Muscle of arm (tissue), 12 donors: ENCODE measurements around the gene IPO5. TPM values are rescaled to one million over a fixed set of nuclear protein-coding genes. Genes with fewer than 3 reads are reported as not detected.
"Not testable (repeated sequence)": the region's sequence is repeated elsewhere in the genome, so short reads cannot be mapped to it uniquely, and the experiment has no call there.

Source experiments
- DNase-seq: peaks from one replicate; pipeline ENCODE4 v3.0.0-alpha.2; 2013
- polyA plus RNA-seq, 12 donors: library from polyadenylated mRNA; unstranded; fragments of 120-200 nt; gene quantifications; one replicate each; pipeline ENCODE4 v1.2.1, GENCODE V29; 2013; ENCODE audit not compliant: insufficient read length in 12 of 12

Gene IPO5
- polyA plus RNA-seq, 12 donors = 92.0 to 216 (median 189) TPM; not detected in 1

- DNase-seq = no peak
Observed at GRCh38 chr13:97945792-97946419, 7.6 kb upstream of the IPO5 start.

GRCh38 chr13:97946951-97947588, 6.4 kb upstream of the IPO5 start:
- DNase-seq = no peak

DNA sequence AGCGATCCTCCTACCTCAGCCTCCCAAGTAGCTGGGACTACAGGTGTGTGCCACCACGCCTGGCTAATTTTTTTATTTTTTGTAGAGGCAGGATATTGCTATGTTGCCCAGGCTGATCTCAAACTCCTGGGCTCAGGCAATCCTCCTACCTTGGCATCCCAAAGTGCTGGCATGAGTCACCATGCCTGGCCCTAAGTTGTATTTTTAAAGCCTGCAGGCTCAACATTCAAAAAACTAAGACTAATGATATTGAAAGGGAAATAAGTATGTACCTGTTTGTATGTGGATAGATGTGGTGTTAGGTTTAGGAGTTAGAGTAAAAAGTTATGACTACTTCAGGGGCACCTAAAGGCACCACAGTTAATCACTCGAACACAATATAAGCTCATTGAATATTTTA, 5.4 kb upstream of the IPO5 start:
- DNase-seq = no peak

- not testable (repeated sequence) for DNase-seq
Observed at GRCh38 chr13:97949316-97949715, 4.2 kb upstream of the IPO5 start.

DNA sequence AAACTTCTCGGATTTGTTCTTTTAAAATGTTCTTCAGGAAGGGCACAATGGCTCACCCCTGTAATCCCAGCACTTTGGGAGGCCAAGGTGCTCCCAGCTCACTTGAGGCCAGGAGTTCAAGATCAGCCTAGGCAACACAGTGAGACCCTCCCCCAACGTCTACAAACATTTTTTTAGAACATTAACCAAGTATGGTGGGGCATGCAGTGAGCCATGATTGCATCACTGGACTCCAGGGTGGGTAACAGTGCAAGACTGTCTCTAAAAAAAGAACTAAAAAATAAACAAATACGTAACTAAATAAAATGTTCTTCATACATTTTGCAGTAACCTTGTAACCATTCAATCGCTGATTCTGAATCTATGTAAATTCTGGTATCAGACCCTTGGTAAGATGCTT, 2.1 kb upstream of the IPO5 start:
- no peak for DNase-seq

- not testable (repeated sequence) for DNase-seq
Observed at GRCh38 chr13:97952831-97953230, 644 bp upstream of the IPO5 start.

DNA sequence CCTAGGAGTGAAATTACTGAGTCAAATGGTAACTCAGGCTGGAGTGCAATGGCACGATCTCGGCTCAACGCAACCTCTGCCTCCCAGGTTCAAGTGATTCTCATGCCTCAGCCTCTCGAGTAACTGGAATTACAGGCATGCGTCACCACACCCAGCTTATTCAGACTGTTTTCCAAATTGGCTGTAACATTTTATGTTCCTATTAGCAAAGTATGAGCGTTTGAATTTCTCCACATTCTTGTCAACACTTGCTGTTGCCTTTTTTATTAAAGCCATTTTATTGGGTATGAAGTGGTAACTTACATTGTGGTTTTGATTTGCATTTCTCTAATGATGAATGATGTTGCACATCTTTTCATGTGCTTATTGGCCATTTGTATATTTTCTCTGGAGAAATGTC, 7.9 kb downstream of the IPO5 start:
- DNase-seq = no peak

DNA sequence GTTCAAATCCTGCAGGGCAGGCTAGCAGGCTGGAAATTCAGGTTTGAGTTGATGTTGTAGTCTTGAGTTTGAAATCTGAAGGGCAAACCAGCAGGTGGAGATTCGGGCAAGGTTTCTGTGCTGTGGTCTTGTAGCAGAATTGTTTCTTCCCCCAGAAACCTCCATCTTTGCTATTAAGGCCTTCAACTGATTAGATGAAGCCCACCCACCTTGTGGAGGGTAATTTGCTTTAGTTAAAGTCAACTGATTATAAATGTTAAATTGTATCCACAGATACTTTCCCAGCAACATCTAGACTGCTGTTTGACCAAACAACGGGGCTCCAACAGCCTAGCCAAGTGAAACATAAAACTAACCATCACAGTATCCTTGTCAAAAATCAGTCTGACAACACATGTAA, 9.4 kb downstream of the IPO5 start:
- no peak for DNase-seq

DNA sequence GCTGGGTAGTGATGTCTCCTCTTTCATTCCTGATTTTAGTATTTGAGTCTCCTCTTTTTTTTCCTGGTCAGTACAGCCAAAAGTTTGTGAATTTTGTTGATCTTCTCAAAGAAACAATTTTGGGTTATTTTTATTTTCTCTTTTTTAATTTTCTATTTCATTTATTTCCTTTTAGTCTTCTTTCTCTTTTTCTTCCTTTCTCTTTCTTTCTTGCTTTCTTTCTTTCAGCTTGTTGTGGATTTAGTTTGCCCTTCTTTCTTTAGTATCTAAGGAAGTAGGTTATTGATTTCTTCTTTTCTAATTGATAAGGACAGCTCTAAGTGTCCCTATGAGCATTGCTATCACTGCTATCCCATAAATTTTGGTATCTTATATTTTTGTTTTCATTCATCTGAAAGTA, 13.8 kb downstream of the IPO5 start:
- no peak for DNase-seq

GRCh38 chr13:97967948-97968347, 14.5 kb downstream of the IPO5 start:
- DNase-seq = no peak

GRCh38 chr13:97971519-97971918, 18.0 kb downstream of the IPO5 start:
- no peak for DNase-seq

DNA sequence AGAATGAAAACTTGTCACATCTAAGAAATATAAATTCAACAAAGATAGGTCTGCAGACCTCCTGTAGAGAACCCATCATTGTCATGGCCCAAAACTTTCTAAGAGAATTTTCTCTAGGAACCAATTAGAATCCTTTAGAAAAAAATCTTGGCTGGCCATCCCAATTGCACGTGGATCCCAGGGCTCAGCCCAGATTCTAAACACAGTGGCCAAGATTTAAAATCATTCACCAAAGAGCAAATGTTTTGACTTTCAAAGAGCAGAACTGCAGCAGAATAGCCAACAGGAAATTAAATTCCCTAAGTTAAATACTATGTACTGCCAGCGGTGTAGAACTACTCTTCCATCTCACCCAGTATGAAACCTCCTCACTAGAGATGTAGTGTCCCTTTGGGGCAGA, 21.3 kb downstream of the IPO5 start:
- peak; percentile 7 for DNase-seq

- DNase-seq = no peak
Observed at GRCh38 chr13:97975280-97975847, 21.9 kb downstream of the IPO5 start.

DNA sequence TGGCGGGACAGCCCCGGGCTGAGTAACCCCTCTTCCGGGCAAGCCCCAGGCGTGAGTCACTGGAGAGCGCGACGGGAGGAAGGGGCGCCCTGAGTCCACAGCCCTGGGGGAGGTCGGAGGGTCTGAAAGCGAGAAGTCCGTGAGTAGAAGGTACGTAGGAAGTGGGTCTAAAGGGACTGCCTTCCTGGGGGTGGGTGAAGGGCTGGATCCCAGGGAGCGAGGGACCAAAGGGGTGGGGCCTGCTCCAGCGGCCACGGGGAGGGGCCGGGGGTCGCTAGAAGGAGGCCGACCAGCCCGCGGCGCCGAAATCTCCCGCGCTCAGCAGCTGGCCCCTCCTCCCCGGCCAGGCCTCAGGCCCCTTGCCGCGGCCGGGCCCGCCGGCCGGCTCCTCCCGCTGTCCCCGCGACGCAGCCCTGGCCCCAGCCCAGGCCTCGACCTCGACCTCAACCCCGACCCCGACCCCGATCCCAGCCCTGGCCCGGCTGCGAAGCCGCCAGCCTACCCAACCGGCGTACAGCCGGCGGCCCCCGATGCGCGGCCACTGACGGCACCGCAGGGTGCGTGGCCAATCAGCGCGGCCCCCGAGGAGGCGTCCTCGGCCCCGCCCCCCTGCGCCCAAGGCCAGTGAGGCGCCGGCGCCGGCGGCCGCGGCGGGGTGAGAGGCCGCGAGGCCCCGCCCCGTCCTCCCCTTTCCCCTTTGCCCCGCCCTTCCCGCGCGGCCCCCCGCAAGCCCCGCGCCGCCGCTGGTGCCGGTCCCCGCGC, 22.6 kb downstream of the IPO5 start:
- DNase-seq = peak; percentile 86

DNA sequence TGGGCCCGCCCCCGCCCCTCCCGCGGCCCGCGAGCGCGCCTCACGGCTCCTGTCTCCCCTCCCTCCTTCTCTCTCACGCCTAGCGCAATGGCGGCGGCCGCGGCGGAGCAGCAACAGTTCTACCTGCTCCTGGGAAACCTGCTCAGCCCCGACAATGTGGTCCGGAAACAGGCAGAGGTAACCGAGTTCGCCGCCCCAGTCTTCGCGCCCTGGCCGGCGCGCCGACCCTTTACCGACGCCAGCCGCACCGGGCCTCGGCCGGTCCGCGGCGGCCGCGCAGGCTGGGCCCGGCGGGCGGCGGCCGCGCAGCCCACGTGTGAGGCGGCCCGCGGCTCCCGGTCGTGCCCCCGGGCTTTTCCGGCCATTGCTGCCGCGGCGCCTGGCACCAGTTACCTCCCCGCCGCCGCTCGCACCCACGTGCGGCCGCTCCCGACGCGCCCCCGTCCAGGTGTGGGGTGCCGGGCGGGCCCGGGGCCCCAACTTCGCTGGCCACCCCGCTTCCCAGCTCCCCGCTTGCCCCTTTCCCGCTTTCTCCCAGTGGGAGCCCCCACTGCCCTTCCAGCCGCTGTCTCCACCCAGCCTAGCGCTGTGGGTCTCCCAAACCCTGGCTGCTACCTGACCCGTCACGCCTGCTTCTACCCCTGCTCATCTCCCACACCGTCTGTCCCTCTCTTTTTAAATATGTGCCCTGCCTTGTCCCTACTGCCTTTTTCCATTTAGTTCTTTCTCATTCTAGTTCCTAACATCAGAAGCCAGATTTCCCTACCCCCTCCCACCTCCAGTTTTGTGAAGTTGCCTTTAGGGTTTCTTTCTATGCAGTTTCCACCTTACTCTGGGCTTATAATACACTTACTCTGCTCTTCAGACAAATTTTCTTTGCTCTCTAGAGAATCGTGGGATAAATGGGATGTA, 23.4 kb downstream of the IPO5 start:
- DNase-seq = peak; percentile 31

- DNase-seq = no peak
Observed at GRCh38 chr13:97977982-97978381, 24.5 kb downstream of the IPO5 start.

DNA sequence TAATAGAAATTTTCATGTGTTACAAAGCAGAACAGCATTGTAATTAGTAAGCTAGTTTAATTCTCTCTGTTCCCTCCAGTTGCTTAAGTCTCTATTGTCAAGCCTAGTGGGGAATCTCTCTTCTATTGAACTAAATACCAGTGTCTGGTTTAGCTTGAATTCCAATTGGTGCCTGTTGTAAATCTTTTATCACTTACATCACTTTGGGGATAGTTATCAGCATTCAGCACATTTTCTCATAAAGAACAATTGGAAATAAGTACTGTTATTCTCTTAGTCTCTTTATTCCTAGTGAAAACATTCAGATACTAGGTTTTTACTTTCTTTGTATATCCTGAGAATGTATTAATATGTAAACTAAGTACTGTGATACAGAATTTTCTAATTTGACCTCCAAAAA, 25.2 kb downstream of the IPO5 start:
- DNase-seq = no peak

GRCh38 chr13:97979051-97979450, 25.6 kb downstream of the IPO5 start:
- no peak for DNase-seq

DNA sequence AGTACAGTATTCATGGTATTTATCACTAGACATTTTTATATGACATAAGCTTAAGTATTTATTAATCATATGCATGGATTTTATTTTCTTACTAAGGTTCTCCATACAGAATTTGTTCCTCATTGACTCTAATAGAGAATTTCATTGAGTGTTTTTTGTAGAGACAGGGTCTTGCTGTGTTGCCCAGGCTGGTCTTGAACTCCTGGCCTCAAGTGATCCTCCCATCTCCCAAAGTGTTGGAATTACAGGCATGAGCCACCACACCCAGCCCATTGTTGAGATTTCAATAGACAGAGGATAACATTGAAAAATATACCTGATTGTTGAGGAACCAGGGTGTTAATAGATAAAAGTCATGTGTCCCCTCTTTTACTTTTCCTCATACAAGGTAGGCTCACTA, 26.1 kb downstream of the IPO5 start:
- DNase-seq = no peak

DNA sequence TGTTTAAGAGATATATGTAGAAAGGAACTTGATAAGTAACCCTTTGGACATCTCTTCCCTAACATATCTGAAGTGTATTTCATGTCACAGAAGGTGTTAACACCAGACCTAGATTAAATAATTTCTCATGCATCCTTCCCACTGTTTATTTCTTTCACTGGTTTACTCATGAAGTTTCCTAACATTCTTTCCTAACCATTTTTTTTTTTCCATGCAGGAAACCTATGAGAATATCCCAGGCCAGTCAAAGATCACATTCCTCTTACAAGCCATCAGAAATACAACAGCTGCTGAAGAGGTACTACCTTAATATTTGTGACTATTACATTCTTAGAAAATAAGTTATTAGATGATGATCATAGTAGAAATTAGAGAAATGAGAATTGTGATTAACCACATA, 28.8 kb downstream of the IPO5 start:
- DNase-seq = no peak

DNA sequence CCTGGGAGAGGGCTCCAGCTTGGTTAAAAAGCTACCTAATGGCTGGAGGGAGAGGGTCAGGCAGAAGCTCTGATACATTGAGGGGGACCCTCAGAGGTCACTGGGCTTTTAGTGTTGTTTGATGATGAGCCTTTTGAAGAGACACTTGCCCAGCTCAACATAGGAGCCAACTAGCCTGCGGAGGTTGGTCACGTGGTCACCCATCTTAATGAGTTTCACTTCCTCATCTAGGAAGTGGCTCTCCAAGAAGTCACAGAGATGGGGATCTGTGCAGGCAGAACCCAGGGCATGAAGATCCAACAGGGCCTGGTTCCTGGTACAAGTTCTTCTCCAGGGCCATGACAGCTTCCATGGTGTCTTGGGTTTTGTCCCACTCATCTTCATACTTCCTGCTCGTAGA, 33.4 kb downstream of the IPO5 start:
- DNase-seq = no peak

DNA sequence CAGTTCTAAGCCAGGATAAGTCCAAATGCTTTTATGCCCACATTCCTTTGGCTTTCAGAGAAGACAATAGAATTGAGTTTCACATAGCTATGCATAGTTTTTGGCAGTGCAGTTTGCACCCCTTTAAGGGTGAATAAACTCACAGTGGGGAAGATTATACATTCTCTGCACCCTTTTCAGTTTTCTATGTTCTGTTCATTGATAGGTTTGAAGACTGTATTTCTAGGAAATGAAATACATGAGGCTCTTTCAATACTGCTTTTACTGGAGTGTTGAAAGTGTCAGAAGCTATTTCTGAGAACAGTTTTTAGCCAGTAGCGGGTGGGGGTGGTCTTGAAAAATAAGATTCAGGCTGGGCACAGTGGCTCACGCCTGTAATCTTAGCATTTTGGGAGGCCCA, 46.2 kb downstream of the IPO5 start:
- no peak for DNase-seq
